ENCODE data around the gene ZBTB38. TPM values are rescaled to one million over a fixed set of nuclear protein-coding genes. Genes with fewer than 3 reads are reported as not detected.

The ZBTB38 gene
- total RNA-seq, 1 experiment from 2014 or later, result 46.7 TPM

GRCh38 chr3:141415953-141416352 lies 47.6 kb downstream of the ZBTB38 start:
- H3K36me3 ChIP-seq (ENCODE audit: control insufficient read depth, insufficient read depth, low read length), result 0 out of 2 replicates have a peak, but pooled peaks cover 2% of the 10 kb centered on the region
- BruUV-seq (replicated peaks), result no TSS peak
- TF ChIP-seq POLR2AphosphoS5 (IDR thresholded peaks at IDR 0.05; ENCODE audit: low read depth, low read length) (no peak), SIN3A (IDR thresholded peaks at IDR 0.05; ENCODE audit: borderline replicate concordance, insufficient read depth, low read depth, low read length) (no peak), CTCF (IDR thresholded peaks at IDR 0.05) (no peak), REST (IDR thresholded peaks at IDR 0.05; ENCODE audit: insufficient read depth in 1 of 2, low read depth in 2 of 2, low read length in 1 of 2) (no peak), TCF7L2 (IDR thresholded peaks at IDR 0.05; ENCODE audit: low read depth, low read length) (no peak)
- DNase-seq (ENCODE audit: low read depth, low spot score) (no peak), ATAC-seq (no peak)
- no peak overlapping the region for H3K4me3 ChIP-seq (ENCODE audit: low read depth in 2 of 2, low read length in 2 of 2)
- no peaks in the 10 kb centered on the region for H3K9me3 ChIP-seq (ENCODE audit: control insufficient read depth, insufficient read depth, low read depth, low read length)
- ChIA-PET POLR2A (no interaction called here), CTCF (no interaction called here)
- in situ Hi-C loops (cut with HindIII; ENCODE audit: low pct_unique_long_range_greater_than_20kb, low sequenced_read_pairs) (no loop called here), intact Hi-C loops (cut with micrococcal nuclease; ENCODE audit: unreplicated experiment) (no loop called here)
- H3K4me1 ChIP-seq (ENCODE audit: control insufficient read depth, insufficient read depth, low read length), result peaks cover 20% of the 10 kb centered on the region
- no peaks in the 10 kb centered on the region for H3K27me3 ChIP-seq (ENCODE audit: control insufficient read depth, insufficient read depth, low read length)
- H3K27ac ChIP-seq (ENCODE audit: low read length), result no peak overlapping the region

Other genes with a start within 250 kb of the ZBTB38 start
- 1.4 TPM for gene PXYLP1, start 136.7 kb upstream of the ZBTB38 start, total RNA-seq (2021; ENCODE audit: unreplicated experiment)
- 14.5 TPM for gene RASA2, start 118.5 kb downstream of the ZBTB38 start, total RNA-seq (2021; ENCODE audit: unreplicated experiment)